A673 (cell line): ENCODE results near the gene AP4E1.

Experiments
- CTCF ChIP-seq: fragments of 300-800, 200-600 bp; sonication (generic); conservative IDR thresholded peaks from 2 replicates; pipeline ENCODE4 v1.5.1; 2017; ENCODE audit warnings: low read depth, mild to moderate bottlenecking, antibody characterized with exemption, low read length, moderate library complexity, mixed read lengths
- EZH2 ChIP-seq: fragments of 200-600 bp; sonication (generic); IDR thresholded peaks from 2 replicates; pipeline ENCODE4 v1.6.1; 2017; ENCODE audit warnings: borderline replicate concordance, low read depth, mild to moderate bottlenecking, mixed read lengths, antibody characterized with exemption, low read length; ENCODE audit not compliant: poor library complexity, severe bottlenecking

GRCh38 chr15:50944672-50945071 lies 36.2 kb downstream of the AP4E1 start:
- TF ChIP-seq CTCF (no peak), EZH2 (no peak)
